Measurements from ENCODE around the gene HAND2.

DNA sequence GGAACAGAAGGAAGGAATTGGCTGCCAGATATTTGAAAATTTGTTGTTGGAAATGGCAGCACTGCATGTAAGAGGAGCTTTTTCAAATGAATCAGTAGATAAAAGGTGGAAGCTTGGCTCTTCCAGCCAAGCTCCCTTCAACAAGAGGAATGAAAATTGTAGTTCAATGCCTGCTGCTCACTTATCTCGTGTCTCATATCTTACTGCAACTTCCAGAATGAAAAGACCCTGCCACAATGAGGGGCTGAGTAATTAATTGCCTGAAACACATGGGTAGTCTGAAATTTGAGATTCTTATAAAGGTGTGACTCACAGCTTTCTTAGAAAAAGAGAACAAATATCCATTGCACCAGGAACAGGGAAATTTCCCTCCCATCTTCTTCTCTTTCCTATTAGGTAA, 53.0 kb downstream of the HAND2 start:
- TF ChIP-seq, protein P1, sequence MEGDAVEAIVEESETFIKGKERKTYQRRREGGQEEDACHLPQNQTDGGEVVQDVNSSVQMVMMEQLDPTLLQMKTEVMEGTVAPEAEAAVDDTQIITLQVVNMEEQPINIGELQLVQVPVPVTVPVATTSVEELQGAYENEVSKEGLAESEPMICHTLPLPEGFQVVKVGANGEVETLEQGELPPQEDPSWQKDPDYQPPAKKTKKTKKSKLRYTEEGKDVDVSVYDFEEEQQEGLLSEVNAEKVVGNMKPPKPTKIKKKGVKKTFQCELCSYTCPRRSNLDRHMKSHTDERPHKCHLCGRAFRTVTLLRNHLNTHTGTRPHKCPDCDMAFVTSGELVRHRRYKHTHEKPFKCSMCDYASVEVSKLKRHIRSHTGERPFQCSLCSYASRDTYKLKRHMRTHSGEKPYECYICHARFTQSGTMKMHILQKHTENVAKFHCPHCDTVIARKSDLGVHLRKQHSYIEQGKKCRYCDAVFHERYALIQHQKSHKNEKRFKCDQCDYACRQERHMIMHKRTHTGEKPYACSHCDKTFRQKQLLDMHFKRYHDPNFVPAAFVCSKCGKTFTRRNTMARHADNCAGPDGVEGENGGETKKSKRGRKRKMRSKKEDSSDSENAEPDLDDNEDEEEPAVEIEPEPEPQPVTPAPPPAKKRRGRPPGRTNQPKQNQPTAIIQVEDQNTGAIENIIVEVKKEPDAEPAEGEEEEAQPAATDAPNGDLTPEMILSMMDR (IDR thresholded peaks at IDR 0.05), result no peak
- TF ChIP-seq POLR2AphosphoS5 (IDR thresholded peaks at IDR 0.05; ENCODE audit: insufficient read depth in 1 of 2, low read depth in 1 of 2), result no peak

Data from vagina (tissue), 2 donors.